ENCODE results near the gene CHST12.

The CHST12 gene

GRCh38 chr7:2437537-2438148 is 34.2 kb downstream of the CHST12 start:
- Mint-ChIP-seq H3K36me3 (ENCODE audit: low read depth) (peaks cover 35% of the 10 kb centered on the region), H3K4me3 (no peak overlapping the region), H3K27me3 (ENCODE audit: low read depth) (peaks cover 4% of the 10 kb centered on the region), H3K4me1 (peaks cover 15% of the 10 kb centered on the region), H3K9me3 (no peaks in the 10 kb centered on the region), H3K27ac (no peak overlapping the region)
- TF ChIP-seq CTCF (IDR thresholded peaks at IDR 0.05; ENCODE audit: unreplicated experiment in 3 of 3), result no peak

GRCh38 chr7:2438186-2438585 is 34.8 kb downstream of the CHST12 start:
- H3K36me3 Mint-ChIP-seq (ENCODE audit: low read depth), result peaks cover 33% of the 10 kb centered on the region
- peaks cover 15% of the 10 kb centered on the region for H3K4me1 Mint-ChIP-seq
- no peak overlapping the region for H3K4me3 Mint-ChIP-seq
- H3K27ac Mint-ChIP-seq, result no peak overlapping the region
- no peak for TF ChIP-seq CTCF (IDR thresholded peaks at IDR 0.05; ENCODE audit: unreplicated experiment in 3 of 3)
- peaks cover 4% of the 10 kb centered on the region for H3K27me3 Mint-ChIP-seq (ENCODE audit: low read depth)
- H3K9me3 Mint-ChIP-seq, result no peaks in the 10 kb centered on the region

GRCh38 chr7:2438775-2439174 is 35.4 kb downstream of the CHST12 start:
- Mint-ChIP-seq H3K4me1 (peaks cover 15% of the 10 kb centered on the region), H3K27ac (no peak overlapping the region), H3K27me3 (ENCODE audit: low read depth) (peaks cover 4% of the 10 kb centered on the region), H3K9me3 (no peaks in the 10 kb centered on the region), H3K36me3 (ENCODE audit: low read depth) (peaks cover 27% of the 10 kb centered on the region), H3K4me3 (no peak overlapping the region)
- no peak for TF ChIP-seq CTCF (IDR thresholded peaks at IDR 0.05; ENCODE audit: unreplicated experiment in 3 of 3)

GRCh38 chr7:2440608-2441245 is 37.3 kb downstream of the CHST12 start:
- Mint-ChIP-seq H3K27ac (peak overlapping the region in 1 of 3 experiments; percentile 54), H3K9me3 (no peaks in the 10 kb centered on the region), H3K4me3 (no peak overlapping the region), H3K27me3 (ENCODE audit: low read depth) (peaks cover 4% of the 10 kb centered on the region), H3K4me1 (peaks cover 15% of the 10 kb centered on the region), H3K36me3 (ENCODE audit: low read depth) (peaks cover 16% of the 10 kb centered on the region)
- no peak for TF ChIP-seq CTCF (IDR thresholded peaks at IDR 0.05; ENCODE audit: unreplicated experiment in 3 of 3)

GRCh38 chr7:2441430-2442058 is 38.1 kb downstream of the CHST12 start:
- Mint-ChIP-seq H3K4me1 (peaks cover 15% of the 10 kb centered on the region), H3K27ac (no peak overlapping the region), H3K9me3 (no peaks in the 10 kb centered on the region), H3K36me3 (ENCODE audit: low read depth) (peaks cover 10% of the 10 kb centered on the region), H3K27me3 (ENCODE audit: low read depth) (peaks cover 2% of the 10 kb centered on the region), H3K4me3 (no peak overlapping the region)
- no peak for TF ChIP-seq CTCF (IDR thresholded peaks at IDR 0.05; ENCODE audit: unreplicated experiment in 3 of 3)

Measured in nephron (organoid).